ENCODE data around the gene EPM2A. TPM values are rescaled to one million over a fixed set of nuclear protein-coding genes. Genes with fewer than 3 reads are reported as not detected.
A peak's percentile ranks its signal among the peaks of the same experiment; 100 is the strongest.

The EPM2A gene
- total RNA-seq, 2 experiments from 2014 or later: 4.3 to 5.1 TPM

- H3K4me1 Mint-ChIP-seq: no peaks in the 10 kb centered on the region
- no peaks in the 10 kb centered on the region for H3K9me3 Mint-ChIP-seq
- no peaks in the 10 kb centered on the region for H3K27me3 Mint-ChIP-seq
- DNase-seq: no peak
- no peaks in the 10 kb centered on the region for H3K36me3 Mint-ChIP-seq (ENCODE audit: low read depth)
- ChIA-PET POLR2A (no interaction called here), CTCF (interaction anchor here (1.0 to 2.1 kb wide), 2 partner anchors 10 kb away, joined by 5 to 7 read pairs; no protein-coding TSS in a partner anchor)
- no peak overlapping the region for H3K4me3 Mint-ChIP-seq
- no peak overlapping the region for H3K27ac Mint-ChIP-seq
These were observed 91.6 kb downstream of the EPM2A start for GRCh38 chr6:145643760-145644159.

GRCh38 chr6:145633981-145634627 is 101.2 kb downstream of the EPM2A start:
- Mint-ChIP-seq H3K36me3 (ENCODE audit: low read depth) (no peaks in the 10 kb centered on the region), H3K27me3 (no peaks in the 10 kb centered on the region), H3K4me3 (no peak overlapping the region), H3K4me1 (no peaks in the 10 kb centered on the region), H3K9me3 (no peaks in the 10 kb centered on the region), H3K27ac (no peak overlapping the region)
- CTCF ChIA-PET: interaction anchor here (0.7 to 3.1 kb wide), 20 partner anchors 9 to 1999 kb away, joined by 3 to 16 read pairs (median 4); no protein-coding TSS in a partner anchor
- DNase-seq: peak; percentile 79
- POLR2A ChIA-PET: no interaction called here

GRCh38 chr6:145632971-145633370 is 102.3 kb downstream of the EPM2A start:
- CTCF ChIA-PET: interaction anchor here (1.2 to 2.9 kb wide), 10 partner anchors 12 to 216 kb away, joined by 3 to 12 read pairs (median 4); no protein-coding TSS in a partner anchor

GRCh38 chr6:145631374-145631773 is 103.9 kb downstream of the EPM2A start:
- DNase-seq: no peak
- Mint-ChIP-seq H3K4me1 (no peaks in the 10 kb centered on the region), H3K4me3 (no peak overlapping the region), H3K9me3 (no peaks in the 10 kb centered on the region), H3K36me3 (ENCODE audit: low read depth) (no peaks in the 10 kb centered on the region), H3K27me3 (no peaks in the 10 kb centered on the region), H3K27ac (no peak overlapping the region)
- CTCF ChIA-PET: no interaction called here
- POLR2A ChIA-PET: no interaction called here

More at GRCh38 chr6:145632971-145633370, 102.3 kb downstream of the EPM2A start:
- Mint-ChIP-seq H3K36me3 (ENCODE audit: low read depth) (no peaks in the 10 kb centered on the region), H3K4me3 (no peak overlapping the region), H3K27ac (no peak overlapping the region), H3K4me1 (no peaks in the 10 kb centered on the region), H3K9me3 (no peaks in the 10 kb centered on the region), H3K27me3 (no peaks in the 10 kb centered on the region)
- POLR2A ChIA-PET: no interaction called here
- no peak for DNase-seq

GRCh38 chr6:145630598-145630997 is 104.7 kb downstream of the EPM2A start:
- ChIA-PET CTCF (no interaction called here), POLR2A (no interaction called here)
- no peaks in the 10 kb centered on the region for H3K27me3 Mint-ChIP-seq
- no peak overlapping the region for H3K4me3 Mint-ChIP-seq
- H3K36me3 Mint-ChIP-seq (ENCODE audit: low read depth): no peaks in the 10 kb centered on the region
- no peak overlapping the region for H3K27ac Mint-ChIP-seq
- H3K4me1 Mint-ChIP-seq: no peaks in the 10 kb centered on the region
- H3K9me3 Mint-ChIP-seq: no peaks in the 10 kb centered on the region
- DNase-seq: no peak

- Mint-ChIP-seq H3K4me1 (no peaks in the 10 kb centered on the region), H3K27ac (no peak overlapping the region), H3K36me3 (ENCODE audit: low read depth) (no peaks in the 10 kb centered on the region), H3K9me3 (no peaks in the 10 kb centered on the region), H3K4me3 (no peak overlapping the region), H3K27me3 (no peaks in the 10 kb centered on the region)
- no peak for DNase-seq
- POLR2A ChIA-PET: no interaction called here
- CTCF ChIA-PET: interaction anchor here (0.6 kb wide), 1 partner anchor 813 kb away, joined by 3 read pairs; no protein-coding TSS in a partner anchor
These were observed 105.8 kb downstream of the EPM2A start for GRCh38 chr6:145629478-145629877.

GRCh38 chr6:145627451-145627850 is 107.9 kb downstream of the EPM2A start:
- Mint-ChIP-seq H3K27me3 (no peaks in the 10 kb centered on the region), H3K9me3 (no peaks in the 10 kb centered on the region), H3K4me3 (no peak overlapping the region), H3K27ac (no peak overlapping the region), H3K4me1 (no peaks in the 10 kb centered on the region), H3K36me3 (ENCODE audit: low read depth) (no peaks in the 10 kb centered on the region)
- ChIA-PET CTCF (no interaction called here), POLR2A (no interaction called here)
- no peak for DNase-seq

- no peaks in the 10 kb centered on the region for H3K36me3 Mint-ChIP-seq (ENCODE audit: low read depth)
- no peaks in the 10 kb centered on the region for H3K4me1 Mint-ChIP-seq
- ChIA-PET POLR2A (interaction anchor here (0.6 kb wide), 1 partner anchor 10 kb away, joined by 3 read pairs; no protein-coding TSS in a partner anchor), CTCF (no interaction called here)
- no peak for DNase-seq
- H3K27me3 Mint-ChIP-seq: no peaks in the 10 kb centered on the region
- H3K4me3 Mint-ChIP-seq: no peak overlapping the region
- no peaks in the 10 kb centered on the region for H3K9me3 Mint-ChIP-seq
- H3K27ac Mint-ChIP-seq: no peak overlapping the region
These were observed 108.5 kb downstream of the EPM2A start for GRCh38 chr6:145626857-145627256.

- no peaks in the 10 kb centered on the region for H3K36me3 Mint-ChIP-seq (ENCODE audit: low read depth)
- CTCF ChIA-PET: interaction anchor here (1.0 kb wide), 1 partner anchor 11 kb away, joined by 3 read pairs; no protein-coding TSS in a partner anchor
- no peaks in the 10 kb centered on the region for H3K27me3 Mint-ChIP-seq
- no peak overlapping the region for H3K27ac Mint-ChIP-seq
- no peak overlapping the region for H3K4me3 Mint-ChIP-seq
- POLR2A ChIA-PET: no interaction called here
- no peak for DNase-seq
- H3K4me1 Mint-ChIP-seq: peaks cover 1% of the 10 kb centered on the region
- peaks cover 6% of the 10 kb centered on the region for H3K9me3 Mint-ChIP-seq
These were observed 112.1 kb downstream of the EPM2A start for GRCh38 chr6:145623231-145623630.

- H3K36me3 Mint-ChIP-seq (ENCODE audit: low read depth): no peaks in the 10 kb centered on the region
- no peak for DNase-seq
- ChIA-PET POLR2A (no interaction called here), CTCF (no interaction called here)
- no peak overlapping the region for H3K27ac Mint-ChIP-seq
- peaks cover 9% of the 10 kb centered on the region for H3K9me3 Mint-ChIP-seq
- H3K27me3 Mint-ChIP-seq: no peaks in the 10 kb centered on the region
- peaks cover 1% of the 10 kb centered on the region for H3K4me1 Mint-ChIP-seq
- no peak overlapping the region for H3K4me3 Mint-ChIP-seq
These were observed 113.5 kb downstream of the EPM2A start for GRCh38 chr6:145621776-145622175.

GRCh38 chr6:145620088-145620487 is 115.2 kb downstream of the EPM2A start:
- Mint-ChIP-seq H3K4me3 (no peak overlapping the region), H3K36me3 (ENCODE audit: low read depth) (no peaks in the 10 kb centered on the region), H3K27ac (no peak overlapping the region), H3K27me3 (no peaks in the 10 kb centered on the region), H3K9me3 (peaks cover 15% of the 10 kb centered on the region), H3K4me1 (peaks cover 1% of the 10 kb centered on the region)
- CTCF ChIA-PET: interaction anchor here (1.2 kb wide), 1 partner anchor 13 kb away, joined by 5 read pairs; no protein-coding TSS in a partner anchor
- no peak for DNase-seq
- POLR2A ChIA-PET: no interaction called here

GRCh38 chr6:145609521-145609920 is 125.8 kb downstream of the EPM2A start:
- ChIA-PET POLR2A (no interaction called here), CTCF (no interaction called here)

GRCh38 chr6:145608850-145609249 is 126.5 kb downstream of the EPM2A start:
- no peaks in the 10 kb centered on the region for H3K4me1 Mint-ChIP-seq
- CTCF ChIA-PET: no interaction called here

More at GRCh38 chr6:145609521-145609920, 125.8 kb downstream of the EPM2A start:
- DNase-seq: no peak
- Mint-ChIP-seq H3K9me3 (no peaks in the 10 kb centered on the region), H3K27ac (no peak overlapping the region), H3K4me3 (no peak overlapping the region), H3K36me3 (ENCODE audit: low read depth) (no peaks in the 10 kb centered on the region), H3K27me3 (peaks cover 2% of the 10 kb centered on the region), H3K4me1 (no peaks in the 10 kb centered on the region)

GRCh38 chr6:145603991-145604390 is 131.3 kb downstream of the EPM2A start:
- Mint-ChIP-seq H3K4me1 (no peaks in the 10 kb centered on the region), H3K27me3 (no peaks in the 10 kb centered on the region), H3K27ac (no peak overlapping the region), H3K9me3 (no peaks in the 10 kb centered on the region), H3K36me3 (ENCODE audit: low read depth) (no peaks in the 10 kb centered on the region), H3K4me3 (no peak overlapping the region)
- no peak for DNase-seq
- POLR2A ChIA-PET: no interaction called here
- CTCF ChIA-PET: no interaction called here

More at GRCh38 chr6:145608850-145609249, 126.5 kb downstream of the EPM2A start:
- no peak for DNase-seq
- Mint-ChIP-seq H3K9me3 (no peaks in the 10 kb centered on the region), H3K27me3 (no peaks in the 10 kb centered on the region), H3K36me3 (ENCODE audit: low read depth) (no peaks in the 10 kb centered on the region), H3K4me3 (no peak overlapping the region), H3K27ac (no peak overlapping the region)
- POLR2A ChIA-PET: no interaction called here

All from activated CD4-positive, alpha-beta memory T cell treated with anti-CD3 and anti-CD28 coated beads, Interleukin-2, amount 10 ng/mL, durations not matched to agents 7 days and 5 days (primary cell).